ENCODE results near the gene BCL7C. TPM values are rescaled to one million over a fixed set of nuclear protein-coding genes. Genes with fewer than 3 reads are reported as not detected.
A peak's percentile ranks its signal among the peaks of the same experiment; 100 is the strongest.

The BCL7C gene
- total RNA-seq, 1 donor from 2014 or later, result 43.9 TPM

GRCh38 chr16:30844671-30845449, 49.0 kb downstream of the BCL7C start:
- TF ChIP-seq CTCF (IDR thresholded peaks at IDR 0.05; ENCODE audit: unreplicated experiment), result no peak
- Mint-ChIP-seq H3K27ac (peak overlapping the region; percentile 49), H3K4me3 (no peak overlapping the region), H3K4me1 (no peaks in the 10 kb centered on the region), H3K9me3 (peaks cover 8% of the 10 kb centered on the region), H3K36me3 (peaks cover 9% of the 10 kb centered on the region), H3K27me3 (ENCODE audit: low read depth) (no peaks in the 10 kb centered on the region)
- DNase-seq (ENCODE audit: low spot score in 2 of 2, unreplicated experiment in 2 of 2), result peak; percentile 42 to 48

- DNase-seq (ENCODE audit: low spot score in 2 of 2, unreplicated experiment in 2 of 2), result no peak
- TF ChIP-seq CTCF (IDR thresholded peaks at IDR 0.05; ENCODE audit: unreplicated experiment), result no peak
- H3K4me3 Mint-ChIP-seq, result no peak overlapping the region
- no peak overlapping the region for H3K27ac Mint-ChIP-seq
- H3K27me3 Mint-ChIP-seq (ENCODE audit: low read depth), result no peaks in the 10 kb centered on the region
- peaks cover 5% of the 10 kb centered on the region for H3K4me1 Mint-ChIP-seq
- peaks cover 8% of the 10 kb centered on the region for H3K9me3 Mint-ChIP-seq
- peaks cover 9% of the 10 kb centered on the region for H3K36me3 Mint-ChIP-seq
These were observed 49.6 kb downstream of the BCL7C start for GRCh38 chr16:30844346-30844670.

GRCh38 chr16:30843501-30843900, 50.4 kb downstream of the BCL7C start:
- DNase-seq (ENCODE audit: low spot score in 2 of 2, unreplicated experiment in 2 of 2), result no peak
- Mint-ChIP-seq H3K27ac (no peak overlapping the region), H3K27me3 (ENCODE audit: low read depth) (no peaks in the 10 kb centered on the region), H3K4me1 (peaks cover 10% of the 10 kb centered on the region), H3K9me3 (peaks cover 4% of the 10 kb centered on the region), H3K36me3 (peaks cover 8% of the 10 kb centered on the region), H3K4me3 (no peak overlapping the region)
- TF ChIP-seq CTCF (IDR thresholded peaks at IDR 0.05; ENCODE audit: unreplicated experiment), result no peak

- no peak for TF ChIP-seq CTCF (IDR thresholded peaks at IDR 0.05; ENCODE audit: unreplicated experiment)
- H3K27ac Mint-ChIP-seq, result no peak overlapping the region
- no peak overlapping the region for H3K4me3 Mint-ChIP-seq
- H3K36me3 Mint-ChIP-seq, result peaks cover 8% of the 10 kb centered on the region
- H3K9me3 Mint-ChIP-seq, result peaks cover 4% of the 10 kb centered on the region
- peaks cover 10% of the 10 kb centered on the region for H3K4me1 Mint-ChIP-seq
- no peaks in the 10 kb centered on the region for H3K27me3 Mint-ChIP-seq (ENCODE audit: low read depth)
- no peak for DNase-seq (ENCODE audit: low spot score in 2 of 2, unreplicated experiment in 2 of 2)
These were observed 50.9 kb downstream of the BCL7C start for GRCh38 chr16:30842971-30843370.

GRCh38 chr16:30841332-30841731, 52.5 kb downstream of the BCL7C start:
- no peak overlapping the region for H3K4me3 Mint-ChIP-seq
- no peak overlapping the region for H3K27ac Mint-ChIP-seq
- H3K27me3 Mint-ChIP-seq (ENCODE audit: low read depth), result no peaks in the 10 kb centered on the region
- TF ChIP-seq CTCF (IDR thresholded peaks at IDR 0.05; ENCODE audit: unreplicated experiment), result no peak
- no peak for DNase-seq (ENCODE audit: low spot score in 2 of 2, unreplicated experiment in 2 of 2)
- peaks cover 4% of the 10 kb centered on the region for H3K9me3 Mint-ChIP-seq
- H3K36me3 Mint-ChIP-seq, result peaks cover 8% of the 10 kb centered on the region
- H3K4me1 Mint-ChIP-seq, result peaks cover 10% of the 10 kb centered on the region
